HG03135 (cell line): ENCODE results near the gene SRRM5.

ENCODE experiments used
- ATAC-seq: cut with Tn5 transposase; IDR thresholded peaks from one replicate; pipeline ENCODE4 v1.9.1; 2021; ENCODE audit warnings: mild to moderate bottlenecking, moderate library complexity; ENCODE audit not compliant: unreplicated experiment

The SRRM5 gene

GRCh38 chr19:43664018-43664417 is 52.1 kb downstream of the SRRM5 start:
- ATAC-seq = no peak
